Pancreas (tissue), 10 donors: ENCODE results near the gene NCMAP. TPM values are rescaled to one million over a fixed set of nuclear protein-coding genes. Genes with fewer than 3 reads are reported as not detected.
"Not testable (repeated sequence)": the region's sequence is repeated elsewhere in the genome, so short reads cannot be mapped to it uniquely, and the experiment has no call there.

Source experiments
- ATAC-seq, 4 donors: fragments of 200-7000 bp; cut with Tn5 transposase; one replicate each; pipeline versions ENCODE4 v1.8.0 to v1.9.1; 2020; ENCODE audit warnings: mild to moderate bottlenecking in 4 of 4, moderate library complexity in 4 of 4
- DNase-seq, 6 donors: peaks; one replicate each; pipeline ENCODE4 v3.0.0-alpha.2; 2020
- FAIRE-seq: peaks from 2 replicates; lab custom pipeline; 2012; peaks lifted over from hg19 to GRCh38; lab: Jason Lieb, UNC
- H3K27ac ChIP-seq, 4 donors: fragments of 200-600 bp; sonication (generic); 1 replicate in 3 of 4; 2 replicates in 1 of 4; pipeline versions ENCODE4 v1.5.0 to v1.8.0; 2020
- H3K27me3 ChIP-seq, 4 donors: fragments of 200-600 bp; one replicate each; pipeline ENCODE4 v1.8.0; 2021
- H3K36me3 ChIP-seq, 3 donors: fragments of 200-600 bp; sonication (generic) in 1 of 3; one replicate each; pipeline versions ENCODE4 v1.5.0 to v1.8.0; 2020 to 2021
- H3K4me1 ChIP-seq, 3 donors: fragments of 200-600 bp; one replicate each; pipeline ENCODE4 v1.8.0; 2021
- H3K4me3 ChIP-seq, 4 donors: fragments of 200-600 bp; sonication (generic) in 2 of 4; one replicate each; pipeline versions ENCODE4 v1.5.0 to v1.8.0; 2020 to 2021
- H3K9me3 ChIP-seq, 4 donors: fragments of 200-600 bp; one replicate each; pipeline ENCODE4 v1.8.0; 2021
- CTCF ChIP-seq, 4 donors: fragments of 200-600 bp; sonication (generic) in 3 of 4; IDR thresholded peaks; one replicate each; pipeline versions ENCODE4 v1.5.0 to v1.8.0; 2021; ENCODE audit warnings: antibody characterized with exemption in 4 of 4
- WGBS, 2 donors: extraction: QIAGEN DNeasy Blood & Tissue Kit; methylation state at CpG; one replicate each; pipeline ENCODE4 v1.1.7; 2013; 5-methylcytosine and 5-hydroxymethylcytosine counted together
- intact Hi-C, 3 donors: fragments of 100-400 bp; cut with DNase I; formaldehyde crosslinking; loops; one replicate each; pipeline versions ENCODE4 v1.11.1 to v1.14.2; 2022
- polyA plus RNA-seq, 2 donors: library from polyadenylated mRNA; stranded (reverse); fragments of 200-250 nt; gene quantifications; one replicate each; pipeline ENCODE4 v1.2.3, GENCODE V29; 2013
- total RNA-seq, 6 donors: library from RNA; stranded (reverse); fragmentation: NEBNext Ultra II Directional in 4 of 6; extraction: Animal tissue kit (Norgen Biotek cat#: 25700) in 4 of 6; gene quantifications; one replicate each; pipeline versions ENCODE4 v1.2.1 to v1.2.4, GENCODE V29; 2021 to 2023
- donor health status: healthy with polysubstance abuse.
- donor health status: DM: no; HTN: no; CAD: no; lungs with moderate emphysema.
- donor health status: DM: no; HTN: no; CAD: no.
- donor health status: control.
- donor health status: control.
- donor health status: Bipolar disorder and iron deficiency.
- donor health status: DM: yes; HTN: yes; CAD: no.
- donor health status: DM: no; HTN: no; CAD: no.
- donor health status: DM: no; HTN: no; CAD: no.
- donor health status: DM: yes; HTN: yes; CAD: no.

Gene NCMAP
- total and polyA plus RNA-seq, 8 donors, result 6.3 to 24.7 (median 9.6) TPM

- TF ChIP-seq CTCF (IDR thresholded peaks at IDR 0.05), result no peak
- no peaks in the 10 kb centered on the region for H3K9me3 ChIP-seq
- H3K36me3 ChIP-seq, result no peaks in the 10 kb centered on the region
- no peak overlapping the region for H3K4me3 ChIP-seq
- ATAC-seq (no peak), FAIRE-seq (no peak), DNase-seq (no peak)
- no peak overlapping the region for H3K27ac ChIP-seq
- no peaks in the 10 kb centered on the region for H3K27me3 ChIP-seq
- intact Hi-C loops, result no loop called here
- no peaks in the 10 kb centered on the region for H3K4me1 ChIP-seq
- WGBS, 2 donors, result 90 to 95% methylated on average over 6 of the region's 6 CpGs
Measured at GRCh38 chr1:24525606-24526005, 30.3 kb upstream of the NCMAP start.

GRCh38 chr1:24526045-24526444 is 29.8 kb upstream of the NCMAP start:
- no peak overlapping the region for H3K27ac ChIP-seq
- ATAC-seq, result no peak
- no peaks in the 10 kb centered on the region for H3K4me1 ChIP-seq
- no peaks in the 10 kb centered on the region for H3K9me3 ChIP-seq
- no peaks in the 10 kb centered on the region for H3K27me3 ChIP-seq
- WGBS, 2 donors, result 84 to 86% methylated on average over 7 of the region's 7 CpGs
- H3K4me3 ChIP-seq, result no peak overlapping the region
- intact Hi-C loops, result no loop called here
- FAIRE-seq, result no peak
- no peaks in the 10 kb centered on the region for H3K36me3 ChIP-seq
- TF ChIP-seq CTCF (IDR thresholded peaks at IDR 0.05), result no peak
- DNase-seq, result no peak

GRCh38 chr1:24526940-24527542 is 28.8 kb upstream of the NCMAP start:
- Histone ChIP-seq H3K27me3 (no peaks in the 10 kb centered on the region), H3K4me3 (no peak overlapping the region), H3K9me3 (no peaks in the 10 kb centered on the region), H3K27ac (no peak overlapping the region), H3K4me1 (no peaks in the 10 kb centered on the region), H3K36me3 (no peaks in the 10 kb centered on the region)
- FAIRE-seq (no peak), DNase-seq (no peak), ATAC-seq (peak in 3 of 4 donors; percentile 48 to 71 (median 51))
- intact Hi-C loops, result no loop called here
- 74 to 76% methylated on average over 8 of the region's 8 CpGs for WGBS, 2 donors
- TF ChIP-seq CTCF (IDR thresholded peaks at IDR 0.05), result peak in 3 of 4 donors; percentile 31 to 38 (median 33)

GRCh38 chr1:24528744-24529143 is 27.1 kb upstream of the NCMAP start:
- TF ChIP-seq CTCF (IDR thresholded peaks at IDR 0.05), result no peak
- Histone ChIP-seq H3K27ac (no peak overlapping the region), H3K4me3 (no peak overlapping the region), H3K27me3 (no peaks in the 10 kb centered on the region), H3K4me1 (no peaks in the 10 kb centered on the region), H3K9me3 (no peaks in the 10 kb centered on the region), H3K36me3 (no peaks in the 10 kb centered on the region)
- FAIRE-seq (no peak), DNase-seq (no peak), ATAC-seq (no peak)
- intact Hi-C loops, result no loop called here
- WGBS, 2 donors, result 98 to 99% methylated on average over 2 of the region's 2 CpGs

- FAIRE-seq, H3K4me3 ChIP-seq, DNase-seq, H3K4me1 ChIP-seq, H3K36me3 ChIP-seq, ATAC-seq, H3K9me3 ChIP-seq, H3K27ac ChIP-seq, intact Hi-C loops, H3K27me3 ChIP-seq: not testable (repeated sequence)
- WGBS, 2 donors, result 91 to 99% methylated on average over 6 to 7 of the region's 7 CpGs
Measured at GRCh38 chr1:24529292-24529691, 26.6 kb upstream of the NCMAP start.
